SK-N-SH (cell line): Measurements from ENCODE around the gene RHBDF2.

Experiments
- EP300 ChIP-seq, 2 experiments: IDR thresholded peaks; 2 replicates each; pipeline versions ENCODE4 v1.4.0 to v1.6.1; 2012; ENCODE audit warnings: borderline replicate concordance in 1 of 2, low read depth in 1 of 2, low read length in 1 of 2
- GATA2 ChIP-seq: sonication (generic); formaldehyde crosslinking; IDR thresholded peaks from 2 replicates; pipeline ENCODE4 v1.5.0; 2020; ENCODE audit warnings: mild to moderate bottlenecking, missing genetic modification reagents
- JUND ChIP-seq: IDR thresholded peaks from 2 replicates; pipeline ENCODE4 v1.4.0; 2012
- MAX ChIP-seq: IDR thresholded peaks from 2 replicates; pipeline ENCODE4 v1.4.0; 2012; ENCODE audit warnings: low read depth
- POLR2AphosphoS5 ChIP-seq: IDR thresholded peaks from 2 replicates; pipeline ENCODE4 v1.6.1; 2012; ENCODE audit warnings: low read depth, low read length
- SMC3 ChIP-seq: IDR thresholded peaks from 2 replicates; pipeline ENCODE4 v1.6.1; 2012; ENCODE audit warnings: low read depth, low read length, improper control_type of control experiment
- TAF1 ChIP-seq: IDR thresholded peaks from 2 replicates; pipeline ENCODE4 v1.6.1; 2012; ENCODE audit warnings: low read depth, mild to moderate bottlenecking, low read length, moderate library complexity, borderline replicate concordance
- YY1 ChIP-seq: IDR thresholded peaks from 2 replicates; pipeline ENCODE4 v1.4.0; 2012; ENCODE audit warnings: low read depth, mild to moderate bottlenecking
- TF ChIP-seq, protein P1 (sequence below): fragments of 200-600 bp; sonication (generic); IDR thresholded peaks from 2 replicates; pipeline ENCODE4 v1.6.1; 2017; ENCODE audit warnings: antibody characterized with exemption, mild to moderate bottlenecking, moderate library complexity
- TF ChIP-seq, protein P2 (sequence below): IDR thresholded peaks from 2 replicates; pipeline ENCODE4 v1.6.1; 2012; ENCODE audit warnings: mild to moderate bottlenecking, low read depth, low read length, moderate library complexity

GRCh38 chr17:76517638-76518038 lies 16.4 kb upstream of the RHBDF2 start:
- TF ChIP-seq POLR2AphosphoS5 = no peak
- TF ChIP-seq TAF1 = no peak
- no peak for TF ChIP-seq MAX
- TF ChIP-seq JUND = no peak
- TF ChIP-seq, protein P1, sequence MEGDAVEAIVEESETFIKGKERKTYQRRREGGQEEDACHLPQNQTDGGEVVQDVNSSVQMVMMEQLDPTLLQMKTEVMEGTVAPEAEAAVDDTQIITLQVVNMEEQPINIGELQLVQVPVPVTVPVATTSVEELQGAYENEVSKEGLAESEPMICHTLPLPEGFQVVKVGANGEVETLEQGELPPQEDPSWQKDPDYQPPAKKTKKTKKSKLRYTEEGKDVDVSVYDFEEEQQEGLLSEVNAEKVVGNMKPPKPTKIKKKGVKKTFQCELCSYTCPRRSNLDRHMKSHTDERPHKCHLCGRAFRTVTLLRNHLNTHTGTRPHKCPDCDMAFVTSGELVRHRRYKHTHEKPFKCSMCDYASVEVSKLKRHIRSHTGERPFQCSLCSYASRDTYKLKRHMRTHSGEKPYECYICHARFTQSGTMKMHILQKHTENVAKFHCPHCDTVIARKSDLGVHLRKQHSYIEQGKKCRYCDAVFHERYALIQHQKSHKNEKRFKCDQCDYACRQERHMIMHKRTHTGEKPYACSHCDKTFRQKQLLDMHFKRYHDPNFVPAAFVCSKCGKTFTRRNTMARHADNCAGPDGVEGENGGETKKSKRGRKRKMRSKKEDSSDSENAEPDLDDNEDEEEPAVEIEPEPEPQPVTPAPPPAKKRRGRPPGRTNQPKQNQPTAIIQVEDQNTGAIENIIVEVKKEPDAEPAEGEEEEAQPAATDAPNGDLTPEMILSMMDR = no peak
- TF ChIP-seq GATA2 (CRISPR knock-in tag) = no peak
- TF ChIP-seq YY1 = no peak
- TF ChIP-seq, protein P2, sequence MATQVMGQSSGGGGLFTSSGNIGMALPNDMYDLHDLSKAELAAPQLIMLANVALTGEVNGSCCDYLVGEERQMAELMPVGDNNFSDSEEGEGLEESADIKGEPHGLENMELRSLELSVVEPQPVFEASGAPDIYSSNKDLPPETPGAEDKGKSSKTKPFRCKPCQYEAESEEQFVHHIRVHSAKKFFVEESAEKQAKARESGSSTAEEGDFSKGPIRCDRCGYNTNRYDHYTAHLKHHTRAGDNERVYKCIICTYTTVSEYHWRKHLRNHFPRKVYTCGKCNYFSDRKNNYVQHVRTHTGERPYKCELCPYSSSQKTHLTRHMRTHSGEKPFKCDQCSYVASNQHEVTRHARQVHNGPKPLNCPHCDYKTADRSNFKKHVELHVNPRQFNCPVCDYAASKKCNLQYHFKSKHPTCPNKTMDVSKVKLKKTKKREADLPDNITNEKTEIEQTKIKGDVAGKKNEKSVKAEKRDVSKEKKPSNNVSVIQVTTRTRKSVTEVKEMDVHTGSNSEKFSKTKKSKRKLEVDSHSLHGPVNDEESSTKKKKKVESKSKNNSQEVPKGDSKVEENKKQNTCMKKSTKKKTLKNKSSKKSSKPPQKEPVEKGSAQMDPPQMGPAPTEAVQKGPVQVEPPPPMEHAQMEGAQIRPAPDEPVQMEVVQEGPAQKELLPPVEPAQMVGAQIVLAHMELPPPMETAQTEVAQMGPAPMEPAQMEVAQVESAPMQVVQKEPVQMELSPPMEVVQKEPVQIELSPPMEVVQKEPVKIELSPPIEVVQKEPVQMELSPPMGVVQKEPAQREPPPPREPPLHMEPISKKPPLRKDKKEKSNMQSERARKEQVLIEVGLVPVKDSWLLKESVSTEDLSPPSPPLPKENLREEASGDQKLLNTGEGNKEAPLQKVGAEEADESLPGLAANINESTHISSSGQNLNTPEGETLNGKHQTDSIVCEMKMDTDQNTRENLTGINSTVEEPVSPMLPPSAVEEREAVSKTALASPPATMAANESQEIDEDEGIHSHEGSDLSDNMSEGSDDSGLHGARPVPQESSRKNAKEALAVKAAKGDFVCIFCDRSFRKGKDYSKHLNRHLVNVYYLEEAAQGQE = no peak
- no peak for TF ChIP-seq EP300 (IDR thresholded peaks at IDR 0.05; ENCODE audit: borderline replicate concordance in 1 of 2, low read depth in 1 of 2, low read length in 1 of 2)
- TF ChIP-seq SMC3 = no peak
